Calu3 (cell line): ENCODE data around the gene PPIP5K1. TPM values are rescaled to one million over a fixed set of nuclear protein-coding genes. Genes with fewer than 3 reads are reported as not detected.
"Not testable (repeated sequence)": the region's sequence is repeated elsewhere in the genome, so short reads cannot be mapped to it uniquely, and the experiment has no call there.

ENCODE experiments used
- BruUV-seq: library from RNA; stranded (reverse); fragments of 400-500 nt; replicated peaks from 2 replicates; lab custom pipeline; 2021; lab: Mats Ljungman, UMichigan
- CTCF ChIA-PET: fragments of 300-600 bp; sonication (Branson Sonifier 250); formaldehyde crosslinking; loops from one replicate; lab custom pipeline; 2022; ENCODE audit warnings: antibody characterized with exemption; lab: Charles Lee
- DNase-seq: peaks from one replicate; pipeline ENCODE4 v3.0.0; 2022
- H3K27ac Mint-ChIP-seq: one replicate; pipeline ENCODE4 v1.8.0; 2022; ENCODE audit warnings: mixed read lengths; ENCODE audit not compliant: unreplicated experiment
- H3K27me3 Mint-ChIP-seq: one replicate; pipeline ENCODE4 v1.8.0; 2022; ENCODE audit warnings: mixed read lengths; ENCODE audit not compliant: unreplicated experiment
- H3K36me3 Mint-ChIP-seq: one replicate; pipeline ENCODE4 v1.8.0; 2022; ENCODE audit warnings: mild to moderate bottlenecking, moderate library complexity, mixed read lengths; ENCODE audit not compliant: insufficient read depth, unreplicated experiment
- H3K4me1 Mint-ChIP-seq: one replicate; pipeline ENCODE4 v1.8.0; 2022; ENCODE audit warnings: mild to moderate bottlenecking, low read depth, mixed read lengths; ENCODE audit not compliant: unreplicated experiment
- H3K4me3 Mint-ChIP-seq: one replicate; pipeline ENCODE4 v1.8.0; 2022; ENCODE audit warnings: mild to moderate bottlenecking, low read depth, moderate library complexity, mixed read lengths; ENCODE audit not compliant: unreplicated experiment
- H3K9me3 Mint-ChIP-seq: one replicate; pipeline ENCODE4 v1.8.0; 2022; ENCODE audit warnings: low read depth, mixed read lengths; ENCODE audit not compliant: unreplicated experiment
- intact Hi-C: fragments of 100-400 bp; cut with micrococcal nuclease; formaldehyde crosslinking; loops from one replicate; pipeline ENCODE4 v1.10.0; 2022; ENCODE audit not compliant: unreplicated experiment
- total RNA-seq: library from RNA; stranded (reverse); gene quantifications from 2 replicates; pipeline ENCODE4 v1.2.3, GENCODE V29; 2022

PPIP5K1 gene
- total RNA-seq, 1 experiment from 2014 or later, result 29.4 TPM

DNA sequence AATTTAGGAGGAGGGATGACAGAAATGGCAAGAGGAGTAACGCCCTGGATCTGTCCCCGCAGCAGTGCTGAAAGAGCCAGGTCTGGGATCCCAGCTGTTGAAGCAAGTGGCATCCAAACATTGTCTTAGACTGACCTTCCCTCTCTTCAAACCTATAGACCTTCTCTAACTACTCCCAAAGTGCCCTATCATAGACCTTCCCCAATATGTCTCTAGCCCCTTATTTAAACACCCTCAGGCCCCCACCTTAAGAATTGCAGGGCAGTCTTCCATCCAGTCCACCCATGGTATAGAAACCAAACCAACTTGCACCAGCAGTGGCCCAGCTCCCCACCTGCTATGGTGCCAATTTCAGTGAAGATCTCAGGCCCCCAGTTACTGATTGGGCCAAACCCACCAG, 10.2 kb upstream of the PPIP5K1 start:
- H3K4me3 Mint-ChIP-seq, intact Hi-C loops, H3K36me3 Mint-ChIP-seq, H3K4me1 Mint-ChIP-seq, DNase-seq, CTCF ChIA-PET, H3K9me3 Mint-ChIP-seq, H3K27ac Mint-ChIP-seq, BruUV-seq: not testable (repeated sequence)
- peaks cover 54% of the 10 kb centered on the region for H3K27me3 Mint-ChIP-seq

GRCh38 chr15:43599131-43599530, 9.1 kb upstream of the PPIP5K1 start:
- intact Hi-C loops, H3K9me3 Mint-ChIP-seq, H3K27ac Mint-ChIP-seq, BruUV-seq, H3K4me3 Mint-ChIP-seq, CTCF ChIA-PET, H3K36me3 Mint-ChIP-seq, H3K4me1 Mint-ChIP-seq, DNase-seq: not testable (repeated sequence)
- H3K27me3 Mint-ChIP-seq, result peaks cover 44% of the 10 kb centered on the region

DNA sequence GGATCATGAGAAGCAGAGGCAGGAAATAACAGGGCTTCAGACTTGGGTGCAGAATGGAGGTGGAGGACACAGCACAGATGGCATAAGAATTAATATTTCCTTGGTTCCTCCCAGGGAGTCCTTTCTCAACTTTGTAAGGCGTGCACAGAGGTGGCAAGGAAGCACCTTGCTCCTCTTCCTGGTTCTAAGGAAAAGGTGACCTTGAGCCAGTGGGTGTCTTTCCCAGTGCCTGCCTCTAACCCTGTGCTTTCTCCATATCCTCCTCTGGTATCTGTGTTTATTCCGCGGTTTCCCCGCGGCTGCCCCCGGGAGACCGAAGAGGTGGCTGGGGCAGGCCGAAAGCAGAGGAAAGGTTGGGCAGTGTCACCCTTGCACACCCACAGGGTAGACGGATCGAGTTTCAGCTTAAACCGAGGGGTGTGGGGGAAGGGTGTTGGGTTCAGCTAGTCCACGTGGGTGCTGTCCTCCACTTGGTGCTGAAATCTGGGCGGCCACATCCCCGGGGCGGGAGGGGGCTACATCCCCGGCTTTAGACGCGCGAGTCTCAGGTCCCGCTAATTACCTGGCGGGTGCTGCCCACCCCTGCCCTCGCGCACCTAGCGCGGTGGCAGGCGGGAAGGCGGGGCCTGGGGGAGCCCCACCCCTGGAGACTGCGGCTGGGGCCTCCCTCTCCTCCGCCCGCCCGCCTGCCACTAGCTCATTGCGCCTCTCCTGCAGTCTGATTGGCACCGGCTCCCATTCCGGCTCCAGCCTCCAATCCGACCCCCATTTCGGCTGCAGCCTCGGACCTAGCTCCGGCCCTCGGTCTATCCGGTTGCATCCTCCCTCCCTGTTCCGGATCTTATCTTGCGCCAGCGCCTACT, 3.6 kb upstream of the PPIP5K1 start, which contains the start of gene CKMT1B:
CKMT1B (plus strand) TSS at position 700 of the 863 bp plus-strand sequence. CDS start 192 bp downstream, outside the sequence.
- BruUV-seq, CTCF ChIA-PET, DNase-seq, H3K4me3 Mint-ChIP-seq, H3K4me1 Mint-ChIP-seq, H3K27ac Mint-ChIP-seq, H3K36me3 Mint-ChIP-seq, intact Hi-C loops, H3K9me3 Mint-ChIP-seq: not testable (repeated sequence)
- H3K27me3 Mint-ChIP-seq, result peaks cover 16% of the 10 kb centered on the region

GRCh38 chr15:43592841-43593240, 2.8 kb upstream of the PPIP5K1 start:
- H3K4me1 Mint-ChIP-seq, BruUV-seq, H3K27ac Mint-ChIP-seq, H3K4me3 Mint-ChIP-seq, intact Hi-C loops, CTCF ChIA-PET, DNase-seq, H3K36me3 Mint-ChIP-seq, H3K9me3 Mint-ChIP-seq: not testable (repeated sequence)
- peaks cover 11% of the 10 kb centered on the region for H3K27me3 Mint-ChIP-seq

DNA sequence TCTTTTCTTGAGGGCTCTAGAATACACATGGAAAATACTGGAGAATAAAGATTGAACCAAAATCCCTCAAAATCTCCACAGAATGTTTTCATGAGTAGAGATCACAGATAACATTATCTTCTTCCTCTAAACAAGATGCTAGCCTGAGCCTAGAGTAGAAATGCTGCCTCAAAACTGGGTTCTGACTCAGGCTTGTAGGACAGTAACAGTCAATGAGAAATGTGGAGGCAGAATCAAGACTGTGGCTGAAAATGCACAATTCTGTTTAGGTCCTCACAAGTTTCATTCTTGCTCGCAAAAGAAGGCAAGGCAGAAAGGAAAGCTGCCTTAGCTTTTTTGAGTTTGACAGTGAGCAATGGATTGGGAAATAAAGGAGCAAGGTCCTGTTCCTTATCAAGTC, 15.4 kb downstream of the PPIP5K1 start:
- H3K36me3 Mint-ChIP-seq, H3K27ac Mint-ChIP-seq, CTCF ChIA-PET, DNase-seq, H3K4me3 Mint-ChIP-seq, BruUV-seq, H3K9me3 Mint-ChIP-seq, H3K27me3 Mint-ChIP-seq, intact Hi-C loops, H3K4me1 Mint-ChIP-seq: not testable (repeated sequence)

- H3K27ac Mint-ChIP-seq, H3K4me3 Mint-ChIP-seq, BruUV-seq, H3K9me3 Mint-ChIP-seq, H3K27me3 Mint-ChIP-seq, intact Hi-C loops, H3K36me3 Mint-ChIP-seq, DNase-seq, CTCF ChIA-PET, H3K4me1 Mint-ChIP-seq: not testable (repeated sequence)
Measured at GRCh38 chr15:43566615-43567014, 23.4 kb downstream of the PPIP5K1 start.

GRCh38 chr15:43563793-43564192, 26.2 kb downstream of the PPIP5K1 start:
- DNase-seq, BruUV-seq, H3K4me1 Mint-ChIP-seq, intact Hi-C loops, H3K9me3 Mint-ChIP-seq, H3K36me3 Mint-ChIP-seq, H3K27ac Mint-ChIP-seq, CTCF ChIA-PET, H3K27me3 Mint-ChIP-seq, H3K4me3 Mint-ChIP-seq: not testable (repeated sequence)

DNA sequence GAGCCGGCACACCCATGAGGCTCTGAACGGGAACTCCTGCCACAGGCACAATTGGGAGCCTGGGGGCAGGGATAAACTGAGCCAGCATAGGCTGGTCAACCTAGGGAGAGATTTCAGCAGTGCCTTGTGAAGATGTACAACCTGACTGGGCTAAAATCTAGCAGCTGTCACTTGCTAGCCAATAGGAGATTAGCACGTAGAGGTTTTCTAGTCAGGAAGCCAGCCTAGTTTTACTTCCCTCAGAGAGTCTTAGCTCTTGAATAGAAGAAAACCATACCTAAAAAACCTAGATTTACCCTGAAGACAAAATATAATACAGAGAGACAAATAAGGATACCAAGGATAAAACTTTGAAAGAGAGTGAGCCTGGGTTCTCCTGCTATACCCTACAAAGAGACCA, 27.3 kb downstream of the PPIP5K1 start:
- H3K36me3 Mint-ChIP-seq, H3K4me1 Mint-ChIP-seq, H3K4me3 Mint-ChIP-seq, intact Hi-C loops, DNase-seq, BruUV-seq, H3K27me3 Mint-ChIP-seq, H3K9me3 Mint-ChIP-seq, H3K27ac Mint-ChIP-seq, CTCF ChIA-PET: not testable (repeated sequence)
